PC-9 (cell line): ENCODE results near the gene PBX2.

Experiments used
- EZH2 ChIP-seq: fragments of 200-600 bp; sonication (generic); IDR thresholded peaks from 2 replicates; pipeline ENCODE4 v1.8.0; 2017; ENCODE audit warnings: antibody characterized with exemption, low read depth
- TF ChIP-seq, protein P1 (sequence below): fragments of 200-600 bp; sonication (generic); conservative IDR thresholded peaks from 2 replicates; pipeline ENCODE4 v1.6.1; 2017; ENCODE audit warnings: mixed run types, antibody characterized with exemption, mild to moderate bottlenecking, moderate library complexity

- TF ChIP-seq, protein P1, sequence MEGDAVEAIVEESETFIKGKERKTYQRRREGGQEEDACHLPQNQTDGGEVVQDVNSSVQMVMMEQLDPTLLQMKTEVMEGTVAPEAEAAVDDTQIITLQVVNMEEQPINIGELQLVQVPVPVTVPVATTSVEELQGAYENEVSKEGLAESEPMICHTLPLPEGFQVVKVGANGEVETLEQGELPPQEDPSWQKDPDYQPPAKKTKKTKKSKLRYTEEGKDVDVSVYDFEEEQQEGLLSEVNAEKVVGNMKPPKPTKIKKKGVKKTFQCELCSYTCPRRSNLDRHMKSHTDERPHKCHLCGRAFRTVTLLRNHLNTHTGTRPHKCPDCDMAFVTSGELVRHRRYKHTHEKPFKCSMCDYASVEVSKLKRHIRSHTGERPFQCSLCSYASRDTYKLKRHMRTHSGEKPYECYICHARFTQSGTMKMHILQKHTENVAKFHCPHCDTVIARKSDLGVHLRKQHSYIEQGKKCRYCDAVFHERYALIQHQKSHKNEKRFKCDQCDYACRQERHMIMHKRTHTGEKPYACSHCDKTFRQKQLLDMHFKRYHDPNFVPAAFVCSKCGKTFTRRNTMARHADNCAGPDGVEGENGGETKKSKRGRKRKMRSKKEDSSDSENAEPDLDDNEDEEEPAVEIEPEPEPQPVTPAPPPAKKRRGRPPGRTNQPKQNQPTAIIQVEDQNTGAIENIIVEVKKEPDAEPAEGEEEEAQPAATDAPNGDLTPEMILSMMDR = no peak
- TF ChIP-seq EZH2 = no peak
These were observed 8.8 kb downstream of the PBX2 start for GRCh38 chr6:32181148-32181702.
